Measurements from ENCODE around the gene LTBP1. TPM values are rescaled to one million over a fixed set of nuclear protein-coding genes. Genes with fewer than 3 reads are reported as not detected.

LTBP1 gene
- total RNA-seq, 1 experiment from 2014 or later = 1.2 TPM

DNA sequence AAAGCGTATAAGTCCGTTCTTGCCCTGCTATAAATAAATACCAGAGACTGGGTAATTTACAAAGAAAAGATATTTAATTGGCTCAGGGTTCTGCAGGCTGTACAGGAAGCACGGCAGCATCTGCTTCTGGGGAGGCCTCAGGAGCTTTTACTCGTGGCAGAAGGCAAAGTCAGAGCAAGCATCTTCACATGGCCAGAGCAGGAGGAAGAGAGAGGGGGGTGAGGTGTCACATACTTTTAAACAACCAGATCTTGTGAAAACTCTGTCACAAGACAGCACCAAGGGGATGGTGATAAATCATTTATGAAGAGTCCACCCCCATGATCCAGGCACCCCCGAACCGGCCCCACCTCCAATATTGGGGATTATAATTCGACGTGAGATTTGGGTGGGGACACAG, 130.6 kb downstream of the LTBP1 start:
- no peak for DNase-seq (ENCODE audit: low spot score)

DNA sequence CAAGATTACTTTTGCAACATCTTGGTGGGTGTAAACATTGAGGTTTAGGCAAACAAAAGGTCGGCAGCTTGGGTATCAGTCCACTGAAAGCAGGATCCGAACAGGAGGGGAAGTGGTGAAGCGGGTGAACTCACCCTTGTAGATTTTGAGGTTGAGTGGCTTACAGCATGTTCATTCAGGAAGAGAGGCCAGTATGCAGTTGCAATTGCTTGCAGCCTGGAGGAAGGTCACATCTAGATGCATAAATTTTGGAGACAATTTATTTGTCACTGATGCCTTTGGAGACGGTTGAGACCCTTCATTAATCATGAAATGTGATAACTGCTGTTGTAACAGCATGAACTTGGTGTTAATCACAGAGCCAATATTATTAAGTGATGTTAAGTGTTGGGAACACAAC, 131.1 kb downstream of the LTBP1 start:
- DNase-seq (ENCODE audit: low spot score) = no peak

DNA sequence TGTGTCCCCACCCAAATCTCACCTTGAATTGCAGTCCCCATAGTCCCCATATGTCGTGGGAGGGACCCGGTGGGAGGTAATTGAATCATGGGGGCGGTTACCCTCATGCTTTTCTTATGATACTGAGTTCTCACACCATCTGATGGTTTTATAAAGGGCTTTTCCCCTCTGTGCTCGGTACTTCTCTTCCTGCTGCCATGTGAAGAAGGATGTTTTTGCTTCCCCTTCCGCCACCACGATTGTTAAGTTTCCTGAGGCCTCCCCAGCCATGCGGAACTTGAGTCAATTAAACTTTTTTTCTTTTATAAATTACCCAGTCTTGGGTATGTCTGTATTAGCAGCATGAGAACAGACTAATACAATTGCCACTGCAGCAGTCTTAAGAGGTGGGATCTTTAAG, 134.9 kb downstream of the LTBP1 start:
- no peak for DNase-seq (ENCODE audit: low spot score)

DNA sequence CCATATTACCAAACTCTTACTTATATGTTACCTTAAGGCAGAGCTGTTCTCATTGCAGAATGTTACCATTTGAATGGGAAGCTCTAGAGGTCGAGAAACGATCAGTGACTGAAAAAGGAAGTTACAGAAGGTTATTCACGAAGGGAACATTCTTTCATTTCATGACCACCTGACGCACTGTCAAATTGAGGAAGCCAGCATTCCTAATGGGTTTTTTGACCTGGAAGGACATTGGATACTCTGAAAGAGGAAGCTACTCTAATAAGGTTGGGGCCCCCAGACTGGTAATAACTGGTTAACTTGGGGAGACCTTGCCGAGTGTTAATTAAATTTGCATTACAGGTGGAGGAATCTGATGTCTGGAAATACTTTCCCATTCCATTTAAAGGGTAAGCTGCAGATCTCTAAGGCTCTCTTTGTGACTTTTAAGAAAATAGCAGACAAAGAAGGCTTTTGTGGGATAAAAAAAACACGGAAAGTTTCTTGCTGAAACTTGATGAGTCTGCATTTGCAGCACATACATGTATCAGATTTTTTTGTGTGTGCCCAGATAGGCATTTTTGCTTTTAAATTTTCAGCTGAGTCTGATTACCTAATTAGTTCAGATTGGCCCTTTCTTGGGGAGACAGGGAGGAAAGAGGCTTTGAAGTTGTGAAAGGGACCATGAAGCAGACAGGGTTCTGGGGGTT, 137.1 kb downstream of the LTBP1 start:
- DNase-seq (ENCODE audit: low spot score) = no peak

DNA sequence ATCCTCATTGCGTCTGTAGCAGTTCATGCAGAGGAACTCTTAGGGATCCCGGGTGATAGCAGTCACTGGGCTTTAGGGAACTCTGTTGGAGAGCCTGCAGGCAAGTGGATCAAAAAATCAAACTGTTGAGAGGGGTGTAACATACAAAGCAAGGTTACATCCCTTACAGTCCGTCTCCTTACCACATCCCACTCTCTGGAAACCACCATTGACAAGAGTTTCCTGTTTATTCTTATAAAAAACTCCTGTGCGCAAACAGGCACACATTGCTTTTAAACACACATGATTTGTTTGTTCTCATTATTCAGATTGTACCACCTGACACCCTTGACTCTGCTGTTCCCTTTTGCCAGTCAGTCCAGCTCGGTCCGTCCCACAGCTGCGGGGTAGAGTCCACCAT, 137.7 kb downstream of the LTBP1 start:
- DNase-seq (ENCODE audit: low spot score) = no peak

DNA sequence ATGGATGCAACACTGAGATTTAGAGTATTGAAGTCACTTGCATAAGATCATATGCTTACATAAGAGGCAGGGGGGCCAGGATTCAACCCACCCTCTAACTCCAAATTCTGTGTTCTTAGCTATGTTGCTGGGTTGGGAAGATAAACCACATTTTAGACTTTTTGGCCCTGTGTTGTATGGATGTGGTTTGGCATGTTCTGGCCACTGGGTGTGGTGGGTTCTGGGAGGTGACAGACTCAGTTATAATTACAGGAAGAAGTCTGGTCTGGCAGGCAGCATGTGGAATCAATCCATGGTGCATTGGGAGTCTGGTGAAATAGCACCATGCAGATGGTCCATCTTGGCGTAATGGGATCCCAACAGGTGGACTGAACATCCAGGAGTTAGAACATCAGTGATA, 138.9 kb downstream of the LTBP1 start:
- DNase-seq (ENCODE audit: low spot score) = no peak

DNA sequence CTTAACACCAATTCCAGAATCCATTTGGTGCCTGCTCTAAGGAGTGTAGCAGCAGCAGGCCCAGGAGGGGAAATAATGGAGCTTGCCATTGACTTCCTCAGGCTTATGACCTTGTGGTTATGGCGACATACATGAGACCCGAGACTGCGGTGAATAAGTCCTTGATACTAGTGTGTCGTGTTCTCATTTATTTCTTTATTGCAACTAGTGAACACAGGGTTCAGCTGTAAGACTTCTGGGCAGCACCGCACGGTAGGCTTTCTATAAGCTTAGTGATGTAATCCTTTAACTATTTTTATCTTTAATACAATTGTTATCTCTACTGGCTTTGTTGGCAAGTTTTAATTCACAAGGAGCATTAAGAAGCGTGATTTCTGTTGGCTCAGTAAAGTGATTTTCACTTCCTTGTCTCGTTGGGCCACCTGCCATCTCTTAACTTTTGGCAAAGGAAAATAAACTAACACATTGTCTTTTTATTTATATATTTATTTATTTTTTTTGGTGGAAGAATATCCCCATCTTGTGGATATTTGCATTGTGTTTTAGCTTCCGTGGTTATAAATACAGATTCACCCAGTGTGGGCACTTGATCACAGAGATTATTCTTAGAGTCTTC, 139.8 kb downstream of the LTBP1 start:
- no peak for DNase-seq (ENCODE audit: low spot score)

DNA sequence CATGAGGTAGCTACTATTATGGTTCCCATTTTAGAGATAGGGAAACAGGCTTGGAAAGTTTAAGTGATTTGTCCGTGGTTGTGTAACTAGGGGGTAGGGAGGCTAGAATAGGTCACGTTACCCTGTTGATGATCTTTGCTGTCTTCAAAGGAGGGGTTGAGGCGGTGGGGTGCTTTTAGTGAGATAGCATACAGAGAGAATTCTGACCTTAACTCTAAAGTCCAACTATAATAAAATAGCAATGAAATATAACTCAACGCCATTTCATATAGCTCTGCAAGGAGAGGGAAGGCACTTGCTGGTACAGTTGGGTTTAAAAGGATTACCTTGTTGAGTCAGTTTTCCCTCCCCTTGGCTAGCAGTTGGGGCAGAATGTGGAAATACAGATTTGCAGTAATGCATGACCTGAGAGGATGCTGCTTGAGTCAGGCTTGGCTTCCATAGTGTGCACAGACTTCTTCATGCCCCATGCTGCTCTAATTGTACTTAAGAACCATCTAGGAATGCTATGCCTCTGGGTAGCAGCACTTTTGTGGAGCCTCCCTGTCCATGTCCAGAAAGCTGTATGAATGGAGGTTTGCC, 143.9 kb downstream of the LTBP1 start:
- DNase-seq (ENCODE audit: low spot score) = no peak

DNA sequence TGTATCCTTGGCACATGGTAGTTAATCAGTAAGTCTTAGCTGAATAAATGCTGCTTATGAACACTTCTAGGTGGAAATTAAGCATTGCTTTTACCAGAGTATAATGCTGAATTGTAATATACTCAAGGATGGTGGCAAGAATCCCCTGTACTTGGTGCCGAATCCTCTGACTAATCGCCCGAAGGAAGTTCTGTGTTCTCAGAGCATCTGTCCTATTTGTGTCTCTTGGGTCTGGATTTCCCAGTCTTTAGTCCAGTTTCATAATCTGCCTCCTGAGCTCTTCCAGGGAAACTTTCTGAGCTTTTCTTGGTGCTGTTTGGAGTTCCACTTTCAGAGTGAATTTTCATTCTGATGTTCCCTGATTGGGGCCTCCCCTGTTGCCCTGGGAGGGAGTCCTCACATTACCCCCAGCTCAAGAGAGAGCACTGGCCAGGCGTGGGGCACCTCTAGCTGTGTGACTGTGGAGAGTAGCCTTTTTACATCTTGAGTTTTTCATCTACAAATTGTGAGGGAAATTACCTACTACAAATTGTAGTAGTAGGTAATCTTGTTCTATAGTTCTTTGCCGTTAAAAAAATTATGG, 144.9 kb downstream of the LTBP1 start:
- no peak for DNase-seq (ENCODE audit: low spot score)

DNA sequence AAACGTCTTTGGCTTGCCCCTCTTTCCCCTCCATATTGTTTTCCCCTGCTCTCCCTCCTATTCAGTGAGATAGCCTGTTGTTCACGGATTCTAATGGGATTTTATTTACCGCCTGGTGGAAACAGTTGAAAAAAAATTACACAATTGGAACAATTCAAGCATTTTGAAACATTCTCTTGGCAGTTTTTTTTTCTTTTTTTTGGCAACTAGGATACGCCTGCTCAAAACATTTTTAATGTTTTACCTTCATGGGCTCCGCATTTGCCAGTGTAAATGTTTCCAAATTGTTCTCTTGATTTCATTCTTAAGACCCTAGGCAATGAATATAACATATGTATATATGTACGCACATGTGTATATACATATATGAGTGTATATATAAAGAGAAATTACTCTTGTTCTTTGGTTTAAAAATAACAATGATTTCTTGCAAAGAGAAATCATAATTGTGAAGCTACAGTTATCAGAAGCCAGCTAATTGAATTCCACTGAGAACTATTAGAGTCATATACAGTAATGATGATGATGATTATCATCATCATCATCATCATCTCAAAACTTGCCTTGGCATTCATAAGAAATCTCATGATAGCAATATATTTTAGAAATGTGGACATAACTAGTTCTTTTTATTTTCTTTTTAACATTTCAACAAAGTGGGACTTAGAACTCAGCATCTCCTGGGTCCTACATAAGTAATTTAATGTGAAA, 146.7 kb downstream of the LTBP1 start:
- no peak for DNase-seq (ENCODE audit: low spot score)

DNA sequence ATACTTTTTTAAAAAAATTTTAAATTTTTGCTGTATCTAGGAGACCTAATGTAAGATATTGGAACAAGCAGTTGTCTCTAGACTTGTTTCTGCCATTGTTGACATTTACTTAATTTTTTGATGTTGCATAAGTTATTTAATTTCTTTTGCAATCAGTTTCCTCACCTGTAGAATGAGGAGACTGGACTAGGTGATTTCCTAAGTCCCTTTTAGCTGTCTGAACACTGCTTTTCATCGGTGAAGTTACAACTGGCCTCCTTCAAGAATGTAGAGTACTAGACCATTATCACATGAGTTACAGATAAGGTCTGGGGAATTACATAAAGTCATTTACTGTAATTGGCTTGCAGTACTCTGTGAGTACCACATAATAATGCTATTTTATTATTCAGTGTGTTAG, 147.6 kb downstream of the LTBP1 start:
- DNase-seq (ENCODE audit: low spot score) = no peak

DNA sequence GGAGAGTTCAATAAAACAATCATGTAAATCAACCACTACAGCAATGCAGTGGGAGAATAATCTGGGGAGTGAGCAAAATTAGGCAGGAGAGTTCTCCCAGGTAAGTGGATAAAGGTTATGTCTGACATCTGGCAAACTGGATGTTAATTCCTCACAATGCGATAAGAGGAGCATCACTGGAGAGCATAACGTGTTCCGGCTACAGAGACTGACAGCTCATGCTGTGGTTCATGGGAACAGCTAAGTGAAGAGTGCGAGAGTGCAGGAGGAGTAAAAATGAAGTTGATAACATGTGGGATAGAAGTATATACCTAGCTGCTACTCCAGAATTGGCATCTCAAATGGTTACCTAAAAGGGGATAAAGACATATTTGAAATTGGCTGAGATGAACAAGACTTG, 153.2 kb downstream of the LTBP1 start:
- no peak for DNase-seq (ENCODE audit: low spot score)

DNA sequence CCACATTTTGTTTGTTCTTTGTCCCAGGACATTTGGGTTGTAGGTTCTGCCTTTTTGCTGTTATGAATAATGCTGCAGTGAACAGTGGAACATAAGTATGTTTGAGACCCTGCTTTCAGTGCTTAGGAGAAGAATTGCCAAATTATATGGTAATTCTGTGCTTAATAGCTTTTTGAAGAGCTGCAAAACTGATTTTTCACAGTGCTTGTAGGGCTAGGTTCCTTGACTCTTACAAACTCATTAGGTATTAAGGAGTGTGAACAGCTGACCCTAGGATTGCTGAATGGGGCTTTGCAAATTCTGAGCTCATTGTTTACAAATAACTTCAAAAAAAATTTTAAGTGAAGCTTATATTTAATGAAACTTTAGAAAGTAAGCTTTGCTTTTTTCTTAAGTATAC, 154.2 kb downstream of the LTBP1 start:
- DNase-seq (ENCODE audit: low spot score) = no peak

DNA sequence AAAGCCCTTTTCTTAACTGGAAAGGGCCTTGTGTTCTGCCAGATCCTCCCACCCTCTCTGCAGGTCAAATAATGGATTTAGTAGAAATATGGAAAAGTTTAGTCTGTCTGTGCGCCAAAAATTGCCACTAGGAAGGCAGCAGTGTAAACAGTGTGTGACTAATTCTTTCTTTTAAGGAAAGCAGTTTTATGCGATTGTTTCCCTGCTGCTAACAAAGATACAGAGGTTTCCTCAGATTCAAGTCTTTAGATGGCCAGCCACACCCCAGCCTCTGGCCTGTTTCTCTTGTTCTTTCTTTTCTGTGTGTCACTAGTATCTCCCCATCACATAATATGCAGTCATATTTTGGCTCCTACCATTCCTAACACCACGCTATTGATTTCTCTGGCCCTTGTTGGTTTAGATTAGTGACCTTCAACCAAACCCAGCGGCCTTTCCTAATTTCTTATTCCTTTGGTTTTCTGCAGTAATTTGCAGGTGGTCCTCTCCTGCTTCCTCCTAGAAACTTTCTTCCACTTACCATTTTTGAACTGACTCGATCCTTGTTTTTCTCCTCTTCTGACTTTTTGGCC, 157.4 kb downstream of the LTBP1 start:
- no peak for DNase-seq (ENCODE audit: low spot score)

DNA sequence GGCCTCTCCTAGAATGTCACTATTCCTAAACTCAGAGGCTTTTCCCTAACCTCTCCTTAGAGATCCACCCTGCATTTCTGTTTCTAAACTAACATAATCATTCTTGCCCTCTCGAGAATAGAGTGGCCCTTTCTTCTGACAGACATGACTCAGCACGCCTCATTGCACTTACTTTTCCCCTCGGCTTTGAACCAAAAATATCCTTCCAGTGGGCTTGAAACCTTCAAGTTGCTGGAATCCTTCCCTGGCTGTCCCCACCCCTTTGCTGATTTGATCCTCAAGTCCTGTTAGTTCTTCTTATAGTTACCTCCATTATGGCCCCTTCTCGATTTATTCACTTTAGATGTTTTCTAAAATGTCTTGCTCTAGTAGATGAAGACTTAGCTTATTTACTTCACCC, 158.0 kb downstream of the LTBP1 start:
- DNase-seq (ENCODE audit: low spot score) = no peak

DNA sequence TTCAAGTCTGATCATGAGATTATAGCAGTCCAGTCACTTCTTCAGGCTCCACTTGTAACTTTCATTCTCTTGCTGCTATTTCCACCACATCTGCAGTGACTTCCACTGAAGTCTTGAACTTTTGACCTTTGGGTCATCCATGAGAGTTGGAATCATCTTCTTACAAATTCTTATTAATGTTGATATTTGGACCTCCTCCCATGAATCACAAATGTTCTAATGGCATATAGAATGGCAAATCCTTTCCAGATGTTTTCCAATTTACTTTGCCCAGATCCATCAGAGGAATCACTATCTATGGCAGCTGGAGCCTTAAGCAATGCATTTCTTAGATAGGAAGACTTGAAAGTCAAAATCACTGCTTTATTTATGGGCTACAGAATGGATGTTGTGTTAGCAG, 159.4 kb downstream of the LTBP1 start:
- no peak for DNase-seq (ENCODE audit: low spot score)

DNA sequence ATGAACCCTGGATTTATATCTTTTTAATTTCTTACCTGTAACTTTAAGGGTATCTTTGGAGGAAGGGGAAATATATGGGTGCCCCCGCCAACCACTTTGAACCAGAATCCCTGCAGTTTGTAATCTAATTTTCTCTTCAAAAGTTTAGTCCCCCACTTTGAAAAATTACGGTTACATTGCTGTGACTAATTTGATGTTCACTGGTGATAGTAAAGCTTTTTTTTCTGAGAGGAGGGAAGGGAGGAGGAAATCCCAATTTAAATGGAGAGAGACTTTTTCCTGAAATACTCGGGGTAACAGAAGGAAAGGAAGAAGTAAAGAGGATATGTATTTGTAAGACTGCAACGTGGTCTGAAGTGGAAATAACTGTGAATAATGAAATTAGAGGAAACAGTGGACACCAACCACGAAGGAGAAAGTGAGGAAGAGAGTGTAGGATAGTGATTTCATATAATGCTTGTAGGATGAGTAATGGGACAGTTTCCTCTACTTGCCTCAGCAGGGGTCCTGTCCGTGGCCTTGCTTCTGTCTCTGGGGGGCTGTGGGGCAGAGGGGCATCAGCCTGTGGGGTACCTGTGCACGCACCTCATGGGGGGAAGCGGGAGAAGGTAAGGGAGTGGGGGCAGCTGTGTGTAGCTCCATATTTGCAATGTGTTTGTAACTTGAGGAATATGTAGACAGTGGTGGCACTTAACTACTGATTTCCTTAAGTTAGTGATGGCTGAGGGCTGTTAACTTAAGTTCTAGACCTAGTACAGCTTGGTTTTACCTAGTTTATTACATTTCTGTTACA, 161.1 kb downstream of the LTBP1 start:
- no peak for DNase-seq (ENCODE audit: low spot score)

DNA sequence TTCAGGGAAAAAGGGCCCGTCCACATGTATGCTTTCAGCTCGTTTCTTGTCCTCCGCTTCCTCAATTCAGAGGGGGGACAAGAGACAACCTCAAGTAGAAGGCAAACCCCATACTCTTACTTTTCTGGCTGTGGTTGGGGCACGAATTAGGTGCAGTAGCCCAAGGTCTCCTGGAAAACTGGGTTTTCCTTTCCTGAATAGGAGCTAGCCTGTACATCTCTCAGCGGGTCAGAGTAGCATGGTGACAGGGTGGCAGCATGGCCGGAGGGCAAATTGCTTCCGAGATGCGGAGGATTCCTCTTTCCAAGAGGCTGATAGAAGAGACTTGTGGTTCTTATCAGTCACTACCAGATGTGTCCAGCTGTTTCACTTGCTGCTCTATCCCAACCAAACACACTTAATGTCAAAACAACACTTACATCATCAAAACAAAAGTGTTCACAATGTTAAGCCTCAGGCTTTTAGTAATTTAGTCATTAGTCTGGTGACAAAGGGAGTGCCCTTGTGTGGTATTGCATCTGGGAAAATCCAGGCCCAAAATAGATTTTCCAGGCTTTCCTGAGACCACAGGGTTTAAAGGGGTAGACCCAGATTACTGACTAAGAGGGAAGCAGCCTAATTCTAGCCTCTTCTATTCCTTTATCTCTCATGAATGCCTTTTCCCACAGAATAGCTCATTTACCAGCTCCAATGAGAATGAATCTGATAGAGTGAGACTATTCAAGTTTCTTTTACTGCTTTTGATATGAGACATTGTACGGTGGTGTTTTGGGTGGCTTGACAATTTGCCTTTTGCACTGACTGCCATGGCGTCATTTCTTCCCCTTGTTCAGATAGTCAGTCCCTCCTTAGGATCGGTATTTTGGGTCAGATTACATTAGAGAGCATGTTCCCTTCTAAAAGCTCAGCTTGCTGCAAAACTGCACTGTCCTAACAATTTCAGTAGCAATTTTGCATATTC, 162.0 kb downstream of the LTBP1 start:
- DNase-seq (ENCODE audit: low spot score) = no peak

DNA sequence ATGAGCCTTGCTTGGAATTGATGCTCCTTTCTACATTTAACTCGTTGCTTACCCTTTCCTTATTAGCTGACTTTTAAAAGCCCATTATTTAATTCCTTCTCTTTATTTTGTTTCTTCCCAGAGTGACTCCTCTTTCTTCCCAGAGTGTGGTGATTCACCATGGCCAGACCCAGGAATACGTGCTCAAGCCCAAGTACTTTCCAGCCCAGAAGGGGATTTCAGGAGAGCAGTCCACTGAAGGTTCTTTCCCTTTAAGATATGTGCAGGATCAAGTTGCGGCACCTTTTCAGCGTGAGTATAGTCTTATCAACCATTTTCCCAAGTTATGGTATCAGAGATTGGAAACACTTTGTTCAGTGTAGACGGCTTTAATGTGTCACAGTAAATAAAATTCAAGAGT, 163.7 kb downstream of the LTBP1 start:
- DNase-seq (ENCODE audit: low spot score) = no peak

DNA sequence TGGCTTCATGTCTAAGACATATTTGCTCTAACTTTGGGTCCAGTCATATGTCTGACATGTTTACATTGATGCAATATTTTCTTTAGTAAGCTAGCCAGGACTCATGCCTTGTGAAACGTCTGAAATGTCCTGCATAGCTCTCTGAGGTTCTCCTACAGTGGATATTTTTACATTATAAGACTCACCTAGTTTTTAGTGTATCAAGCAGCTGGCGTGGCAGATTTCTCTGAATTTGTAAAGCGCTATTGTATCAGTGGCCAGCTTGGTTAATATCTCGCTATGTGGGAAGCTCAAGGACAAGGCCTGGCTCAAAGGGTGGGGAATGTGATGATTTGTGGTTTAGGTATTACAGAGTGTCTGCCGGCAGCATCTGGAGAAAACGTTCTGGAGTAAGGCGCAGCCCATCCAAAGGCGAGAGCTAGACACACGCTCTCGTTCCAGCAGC, 164.3 kb downstream of the LTBP1 start:
- DNase-seq (ENCODE audit: low spot score) = no peak
